ENCODE data around the gene PEA15.
A peak's percentile ranks its signal among the peaks of the same experiment; 100 is the strongest.

PEA15 gene

DNA sequence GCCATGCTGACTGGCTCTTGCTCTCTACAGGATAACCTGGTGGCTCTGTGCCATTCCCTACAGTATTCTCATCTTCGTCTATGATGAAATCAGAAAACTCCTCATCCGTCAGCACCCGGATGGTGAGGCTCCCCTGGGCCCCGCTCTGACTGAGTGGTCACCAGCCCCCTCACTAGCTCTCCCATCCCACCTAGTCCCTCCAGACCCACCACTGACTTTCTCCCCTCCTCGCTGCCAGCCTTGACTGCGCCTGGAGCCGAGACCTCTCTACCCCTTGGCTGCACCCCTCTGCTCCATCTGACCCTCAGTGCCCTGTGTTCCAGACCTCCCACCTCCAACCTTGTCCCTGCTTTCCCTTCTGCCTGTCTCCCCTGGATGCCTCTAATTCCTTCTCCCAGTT is 18.9 kb upstream of the PEA15 start:
- no peak for DNase-seq

DNA sequence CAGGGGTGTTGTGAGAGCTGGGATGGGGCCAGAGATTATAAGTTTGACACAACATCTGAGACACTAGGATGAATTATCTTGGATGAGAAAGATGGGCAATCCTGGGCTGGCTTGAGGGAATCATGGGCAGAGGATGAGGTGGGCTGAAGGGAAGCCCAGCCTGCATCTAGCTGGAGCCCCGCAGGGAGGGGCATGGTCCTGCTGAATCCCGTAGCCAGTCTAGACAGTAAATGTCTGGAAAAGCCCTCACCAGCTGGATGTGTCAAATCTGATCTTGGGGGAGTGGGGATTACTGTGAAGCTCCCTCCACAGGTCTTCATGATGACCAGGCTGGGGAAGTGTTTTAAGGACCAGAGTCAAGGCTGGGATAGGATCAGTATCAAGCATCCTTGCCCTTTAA is 18.5 kb upstream of the PEA15 start:
- no peak for DNase-seq

DNA sequence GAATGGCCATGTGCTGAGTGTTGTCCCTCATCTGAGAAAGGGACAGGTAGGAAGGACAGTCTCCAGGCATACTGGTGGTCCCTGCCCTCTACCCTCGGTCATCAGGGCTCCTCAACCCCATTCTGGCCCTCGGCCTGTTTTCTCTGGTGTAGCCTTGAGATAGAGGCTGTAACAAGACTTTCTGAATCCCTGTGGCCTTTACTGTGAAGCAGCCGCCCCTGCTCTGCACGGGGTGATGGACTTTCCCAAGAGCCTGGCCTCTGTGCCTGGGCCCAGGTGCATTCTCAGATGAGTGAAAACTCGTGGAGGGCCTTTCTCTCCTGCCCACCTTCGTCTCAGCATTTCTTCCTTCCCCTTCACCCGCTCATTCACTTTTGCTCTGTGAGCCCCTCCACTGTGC is 17.8 kb upstream of the PEA15 start:
- DNase-seq = no peak

DNA sequence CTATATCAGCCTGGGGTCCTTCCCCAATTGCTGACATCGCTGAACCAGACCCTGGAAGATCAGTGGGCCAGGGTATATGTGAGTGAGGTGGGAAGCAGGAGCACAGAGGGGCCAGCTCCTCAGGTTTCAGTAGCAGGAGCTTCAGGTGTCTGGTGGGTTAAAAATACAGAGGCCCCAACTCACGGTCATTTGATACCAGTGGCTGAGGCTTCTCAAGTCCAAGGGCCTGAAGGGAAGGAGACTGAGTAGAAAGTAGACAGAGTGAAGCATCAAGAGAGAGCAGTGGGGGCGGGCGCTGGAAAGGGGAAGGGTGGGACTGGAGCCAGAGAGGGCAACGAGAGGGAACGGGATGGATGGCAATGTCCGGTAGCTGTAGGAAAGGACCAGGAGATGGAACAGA is 16.8 kb upstream of the PEA15 start:
- no peak for DNase-seq

DNA sequence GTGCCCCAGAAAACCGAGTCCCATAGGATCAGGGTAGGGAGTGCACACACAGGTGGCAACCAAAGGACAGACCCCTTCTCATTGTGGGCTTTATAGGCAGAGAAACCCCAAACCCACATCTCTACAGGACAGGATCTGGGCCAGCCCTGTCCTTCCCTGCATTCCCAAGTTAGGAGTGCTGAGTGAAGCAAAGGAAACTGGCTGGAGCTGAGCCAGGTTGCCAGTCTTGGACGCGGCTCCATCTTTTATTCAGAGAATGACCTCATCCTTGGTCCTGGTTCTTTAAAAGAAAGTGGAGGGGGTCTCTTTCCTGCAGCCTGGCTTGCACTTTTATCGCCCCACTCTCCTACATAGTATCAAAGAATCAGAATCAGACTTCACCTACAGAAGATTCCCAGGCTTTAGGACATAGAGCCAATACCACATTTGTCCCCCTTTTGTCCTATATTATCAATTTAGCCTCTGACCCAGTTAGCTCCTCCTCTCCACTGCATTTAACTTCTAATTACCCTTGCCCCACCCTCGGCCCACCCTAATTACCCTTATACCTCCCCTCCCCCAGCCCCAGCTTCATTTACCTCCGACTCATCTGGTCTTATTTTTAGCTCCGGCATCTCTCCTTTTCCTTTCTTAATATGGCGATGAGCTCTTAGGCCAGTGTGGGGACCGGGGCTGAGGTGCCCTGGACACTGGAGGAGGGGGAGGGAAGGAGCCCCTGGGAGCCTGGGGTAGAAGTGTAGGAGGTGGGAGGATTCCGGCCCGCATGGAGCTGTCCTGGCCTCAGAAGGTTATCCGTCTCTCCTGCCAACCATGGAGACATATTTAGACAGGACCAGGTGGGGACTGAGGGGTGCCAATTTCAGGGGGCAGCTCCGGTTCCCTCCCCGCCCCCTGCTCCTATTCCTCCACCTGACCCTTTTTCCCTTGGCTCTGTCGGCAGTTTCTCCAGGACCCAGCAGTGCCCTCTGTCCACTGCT is 15.2 kb upstream of the PEA15 start, which contains the start of gene CASQ1:
Gene CASQ1 (plus strand): TSS at position 927 of the 977 bp plus-strand sequence. CDS start 177 bp downstream, outside the sequence.
- DNase-seq = no peak

DNA sequence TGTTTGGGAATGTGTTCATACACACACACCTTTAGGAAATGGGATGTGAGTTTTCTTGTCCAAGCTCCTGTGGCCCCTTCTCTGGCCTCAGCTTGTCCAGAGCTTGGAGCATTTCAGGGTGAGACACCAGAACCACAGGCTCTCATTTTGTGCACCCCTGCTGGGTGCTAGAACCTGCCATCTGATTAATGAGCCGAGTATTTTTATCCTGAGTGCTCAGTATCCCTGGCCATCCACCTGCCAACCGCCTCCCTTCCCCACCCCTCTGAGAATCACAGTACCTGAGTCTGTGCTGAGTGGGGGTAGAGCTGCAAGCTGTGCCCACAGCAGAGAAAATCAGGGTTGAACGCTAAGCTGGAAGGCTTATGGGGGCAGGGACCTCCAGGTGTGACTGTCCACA is 13.4 kb upstream of the PEA15 start:
- DNase-seq = no peak

DNA sequence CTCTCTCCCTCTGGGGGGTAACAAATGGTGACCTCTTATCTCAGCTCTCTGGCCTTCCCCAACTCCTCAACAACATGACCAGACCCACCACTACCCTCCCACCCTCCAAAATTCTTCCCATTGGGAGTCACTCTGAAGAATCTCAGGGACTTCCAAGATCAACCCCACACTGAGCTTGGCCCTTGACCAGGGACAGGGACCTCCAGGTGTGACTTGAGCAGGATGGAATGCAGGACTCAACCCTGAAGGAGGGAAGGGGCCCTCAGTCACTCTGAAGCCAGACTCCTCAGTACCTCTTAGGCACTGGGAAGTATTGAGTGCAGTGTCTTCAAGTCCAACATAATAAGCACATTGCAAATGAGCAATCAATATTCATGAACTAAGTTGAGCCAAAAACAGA is 12.9 kb upstream of the PEA15 start:
- DNase-seq = no peak

DNA sequence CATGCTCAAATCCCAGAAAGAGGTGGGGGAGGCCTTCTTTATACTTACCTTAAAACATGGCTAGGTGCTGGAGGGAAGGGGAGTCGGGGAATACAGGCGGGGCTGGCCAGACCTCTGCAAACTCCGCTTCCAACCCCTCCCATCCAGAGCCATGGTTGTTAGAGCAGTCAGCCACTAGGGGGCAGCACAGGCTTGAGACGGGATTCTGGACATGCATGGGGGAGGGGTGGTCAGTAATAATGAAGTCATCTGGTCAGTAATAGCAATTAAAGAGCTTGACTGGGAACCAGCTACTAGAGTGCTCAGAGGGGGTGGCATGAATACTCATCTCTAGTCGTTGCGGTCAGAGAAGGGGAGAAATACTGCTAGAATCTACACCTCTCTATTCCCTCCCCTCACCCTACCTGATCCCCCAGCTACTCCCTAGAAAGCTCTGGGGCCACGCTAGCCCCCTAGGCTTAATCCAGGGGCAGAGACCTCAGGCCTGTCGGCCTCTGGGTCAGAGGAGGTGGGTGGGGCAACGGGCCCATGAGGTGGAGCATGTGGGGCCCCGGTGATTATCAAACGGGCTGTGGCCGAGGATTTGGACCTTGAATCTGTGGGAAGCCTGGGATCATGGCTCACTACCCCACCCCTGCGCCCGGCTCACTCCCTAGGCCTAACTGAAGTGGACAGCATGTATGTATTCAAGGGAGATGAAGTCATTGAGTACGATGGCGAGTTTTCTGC is 11.9 kb upstream of the PEA15 start:
- peak; percentile 13 for DNase-seq

DNA sequence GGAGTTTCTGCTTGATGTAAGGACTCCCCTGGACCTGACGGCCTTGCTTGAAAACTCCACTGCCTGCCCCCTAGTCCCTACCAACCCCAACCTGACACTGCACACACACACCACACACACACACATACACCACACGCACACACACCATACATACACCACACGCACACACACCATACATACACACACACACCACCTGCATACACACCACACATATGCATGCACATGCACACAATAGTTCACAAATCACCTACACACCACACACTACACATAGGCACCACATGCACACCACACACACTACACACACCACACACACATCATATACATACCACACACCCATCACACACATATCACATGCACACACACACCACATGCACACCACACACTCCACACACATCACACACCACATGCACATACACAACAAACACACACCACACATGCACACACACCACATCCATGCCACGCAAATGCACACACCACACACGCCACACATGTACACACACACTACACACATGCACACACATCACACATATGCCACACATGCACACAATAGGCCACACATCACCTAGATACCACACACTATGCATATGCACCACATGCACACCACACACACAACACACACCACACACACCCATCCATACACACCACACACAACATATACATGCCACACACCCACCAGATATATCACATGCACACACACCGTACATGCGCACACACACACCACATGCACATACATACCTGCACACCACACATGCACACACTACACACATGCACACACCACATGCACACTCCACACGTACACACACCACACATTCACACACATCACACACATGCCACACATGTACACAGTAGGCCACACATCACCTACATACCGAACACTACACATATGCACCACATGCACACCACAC is 11.1 kb upstream of the PEA15 start:
- no peak for DNase-seq

DNA sequence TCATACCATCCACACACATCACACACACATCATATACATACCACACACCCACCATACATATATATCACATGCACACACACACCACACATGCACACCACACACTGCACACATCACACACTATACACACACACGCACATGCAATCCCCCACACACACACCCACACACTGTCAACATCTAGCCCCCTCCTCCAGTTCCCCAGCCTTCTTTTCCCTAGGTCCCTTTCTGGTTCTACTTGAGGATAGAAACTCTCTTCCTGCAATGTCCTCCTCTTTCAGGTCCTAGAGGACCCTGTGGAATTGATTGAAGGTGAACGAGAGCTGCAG is 10.5 kb upstream of the PEA15 start:
- DNase-seq = no peak

DNA sequence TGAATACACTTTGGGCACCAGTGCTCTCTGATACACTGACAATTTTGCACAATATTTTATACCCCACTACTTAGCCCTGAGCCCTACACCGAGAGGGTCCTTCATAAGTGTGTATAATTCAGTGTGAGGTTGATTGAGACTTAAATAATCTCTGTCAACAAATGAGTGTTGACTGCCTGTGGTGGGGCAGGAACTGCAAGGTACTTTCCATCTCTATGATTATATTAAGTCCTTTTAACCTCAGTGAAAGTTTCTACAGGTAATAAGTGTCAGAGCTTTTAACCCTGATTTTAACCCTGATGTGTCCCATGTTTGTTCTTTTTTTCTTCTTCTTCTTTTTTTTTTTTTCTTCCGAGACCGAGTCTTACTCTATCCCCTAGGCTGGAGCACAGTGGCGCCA is 9.0 kb upstream of the PEA15 start:
- no peak for DNase-seq

DNA sequence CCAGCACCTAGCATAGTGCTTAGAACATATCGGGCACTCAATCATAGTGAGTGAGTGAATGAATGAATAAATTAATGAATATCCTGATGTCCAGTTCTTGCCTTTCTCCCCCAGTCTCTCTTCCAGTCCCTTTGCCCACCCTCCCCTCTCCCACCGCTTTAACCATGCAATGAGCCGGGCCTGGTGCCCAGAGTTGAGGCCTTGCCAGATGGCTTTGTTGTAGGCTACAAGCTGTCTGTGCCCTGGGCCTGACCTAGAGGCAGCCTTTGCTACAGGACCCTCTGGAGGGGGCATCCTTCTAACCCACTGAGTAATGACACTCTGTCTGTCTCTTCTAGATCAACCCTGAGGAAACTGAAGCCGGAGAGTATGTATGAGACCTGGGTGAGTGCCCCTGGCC is 8.0 kb upstream of the PEA15 start:
- no peak for DNase-seq

DNA sequence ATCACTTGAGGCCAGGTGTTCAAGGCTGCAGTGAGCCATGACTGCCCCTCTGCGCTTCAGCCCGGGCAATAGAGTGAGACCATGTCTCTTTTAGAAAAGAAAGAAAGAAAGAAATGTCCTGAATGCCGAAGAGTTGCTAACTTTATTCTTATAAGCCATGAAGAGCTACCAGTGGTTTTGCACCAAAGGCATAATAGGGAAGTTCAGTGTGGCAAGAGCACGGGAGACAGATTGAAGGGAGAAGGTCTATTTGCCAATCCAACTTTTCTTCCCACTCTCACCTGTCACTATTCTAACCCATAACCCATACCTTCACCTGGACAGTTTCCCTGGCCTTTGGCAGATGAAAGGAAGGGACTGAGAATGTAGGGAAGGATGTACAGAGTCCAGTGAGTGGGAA is 4.4 kb upstream of the PEA15 start:
- no peak for DNase-seq

DNA sequence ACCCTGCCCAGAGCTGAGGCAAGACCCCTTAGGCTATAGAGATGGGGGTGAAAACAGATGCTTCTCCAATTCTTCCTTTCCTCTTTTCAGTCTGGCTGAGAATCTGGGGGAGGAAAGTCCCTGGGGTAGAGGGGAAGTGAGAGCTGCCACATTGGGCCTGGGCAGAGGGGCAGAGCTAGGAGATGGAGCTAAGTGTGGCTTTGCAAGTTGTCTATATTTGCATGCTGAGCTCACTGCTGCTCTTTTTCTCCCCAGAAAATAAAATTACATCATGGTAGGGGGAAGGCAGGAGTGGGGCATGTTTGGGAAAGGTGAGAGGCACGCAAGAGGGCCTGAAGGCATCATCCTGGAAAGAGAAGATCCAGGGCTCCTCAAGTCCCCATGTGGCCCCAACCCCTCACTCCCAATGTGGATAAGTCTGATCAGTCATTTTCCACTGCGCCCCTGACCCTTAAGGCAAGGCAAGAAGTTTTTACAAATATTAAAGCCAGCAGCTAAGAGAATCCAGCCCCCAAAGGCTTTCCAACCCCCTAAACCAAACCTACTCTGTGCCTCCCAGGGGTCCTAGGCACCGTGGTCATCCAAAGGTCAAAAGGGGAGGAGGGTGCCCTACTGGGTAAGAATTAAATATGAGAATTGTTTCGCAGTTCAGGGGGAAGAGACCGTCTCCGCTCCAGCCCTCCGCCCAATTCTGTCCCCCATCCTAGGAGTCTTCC is 500 bp upstream of the PEA15 start:
- DNase-seq = no peak

DNA sequence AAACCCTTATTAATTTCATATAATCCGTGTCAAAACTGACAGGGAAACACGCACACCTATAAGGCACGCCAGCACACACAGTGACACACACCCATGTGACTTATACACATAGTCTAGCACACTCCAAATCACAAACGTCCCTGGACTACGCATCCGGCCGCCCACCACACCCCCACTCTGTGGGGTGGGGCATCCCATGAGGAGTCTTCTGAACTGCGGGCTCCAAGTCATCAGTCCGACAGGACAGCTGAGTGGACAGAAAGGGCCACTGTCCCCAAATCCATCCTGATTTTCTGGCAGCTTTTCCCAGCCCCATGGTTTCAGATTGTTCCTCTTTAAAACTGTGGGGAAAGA is 829 bp downstream of the PEA15 start:
- DNase-seq = no peak

DNA sequence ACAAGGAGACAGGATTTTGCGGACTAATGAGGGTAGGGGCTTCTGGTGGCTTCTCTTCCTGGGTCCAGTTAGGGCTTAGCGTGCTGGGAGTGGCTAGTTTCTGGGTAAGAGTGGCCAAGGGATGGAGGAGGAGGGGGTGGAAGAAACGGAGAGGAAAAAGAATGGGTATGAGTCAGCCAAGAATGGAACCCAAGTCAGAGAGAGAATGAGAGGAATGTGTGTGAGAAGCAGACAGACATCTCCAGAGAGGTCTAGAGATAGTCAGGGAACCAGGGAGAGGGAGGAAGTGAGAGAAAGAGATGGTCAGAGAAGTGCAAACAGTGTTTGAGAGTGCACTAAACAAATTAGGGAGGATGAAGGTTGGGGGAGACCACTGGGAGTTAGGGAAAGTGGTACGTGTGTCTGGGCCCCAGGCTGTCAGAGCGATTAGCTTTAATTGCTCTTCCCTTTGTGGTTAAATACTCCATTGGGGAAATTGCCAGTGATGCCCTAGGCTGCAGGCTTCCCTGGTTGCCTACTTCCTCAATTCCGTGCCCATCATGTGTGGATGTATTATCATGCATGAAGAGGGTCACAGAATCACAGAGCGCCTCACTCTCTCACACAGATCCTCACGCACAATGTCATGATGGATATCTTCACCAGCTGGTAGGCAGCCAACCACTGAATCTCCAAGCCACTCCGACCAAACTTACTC is 1.4 kb downstream of the PEA15 start:
- DNase-seq = no peak

DNA sequence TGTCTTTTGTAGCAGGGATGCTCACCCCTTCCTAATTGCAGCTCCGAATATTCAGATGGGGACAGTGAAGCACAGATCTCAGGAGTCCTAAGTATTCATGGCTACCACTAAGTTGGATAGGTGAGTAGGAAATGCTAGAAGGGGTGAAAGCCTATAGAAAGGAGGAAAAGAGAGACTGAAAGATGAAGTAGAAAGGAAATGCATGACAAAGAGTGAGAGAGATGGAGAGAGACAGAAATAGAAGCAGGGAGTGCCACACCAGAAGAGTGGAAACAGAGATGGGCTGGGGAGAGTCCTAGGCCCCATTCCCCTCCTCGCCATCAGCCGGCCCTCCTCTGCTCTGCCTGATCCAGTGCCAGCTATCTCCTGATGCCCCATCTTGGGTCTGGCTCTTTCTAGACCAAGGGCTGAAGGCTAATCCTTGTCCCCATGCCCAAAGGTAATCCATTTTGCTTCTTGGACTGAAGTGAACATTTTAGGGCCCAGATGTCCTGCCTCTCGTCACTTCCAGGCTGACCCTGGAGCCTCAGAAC is 2.0 kb downstream of the PEA15 start:
- no peak for DNase-seq

DNA sequence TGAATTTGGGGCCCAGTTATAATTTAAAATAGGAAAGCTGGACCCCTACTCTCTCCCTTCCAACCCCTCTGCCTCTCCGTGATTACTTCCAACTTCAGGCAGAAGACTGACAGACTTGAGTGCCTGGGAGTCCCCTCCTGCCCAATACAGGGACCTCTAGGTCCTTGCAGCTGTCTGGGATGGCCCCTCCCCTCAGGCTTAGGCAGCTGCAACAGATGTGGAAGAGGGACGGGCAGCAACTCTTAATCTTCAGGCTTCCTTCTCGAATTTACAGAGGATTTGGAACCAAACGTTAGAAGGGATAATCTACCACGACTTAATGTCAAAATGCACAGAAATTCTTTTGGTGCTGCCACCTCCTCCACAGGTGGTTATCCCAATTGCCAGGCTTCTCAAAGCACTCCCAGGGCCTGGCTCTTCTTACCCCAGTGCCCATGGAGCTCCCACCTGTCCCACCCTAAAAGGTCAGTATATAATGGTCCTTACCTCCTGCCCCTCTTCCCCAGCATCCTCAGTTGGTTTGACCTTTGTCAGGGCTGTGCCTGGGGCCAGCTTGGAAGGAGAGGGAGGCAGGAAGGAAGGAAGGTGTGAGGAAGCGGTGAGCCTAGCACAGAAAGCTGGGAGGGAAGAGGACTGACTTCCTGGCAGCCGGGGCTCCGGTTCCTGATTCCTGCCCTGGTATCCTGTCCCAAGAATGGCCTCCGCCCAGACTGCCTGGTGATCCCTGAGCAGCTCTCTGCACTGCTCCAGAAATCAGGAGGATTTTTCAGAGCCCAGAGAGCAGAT is 2.8 kb downstream of the PEA15 start:
- no peak for DNase-seq

DNA sequence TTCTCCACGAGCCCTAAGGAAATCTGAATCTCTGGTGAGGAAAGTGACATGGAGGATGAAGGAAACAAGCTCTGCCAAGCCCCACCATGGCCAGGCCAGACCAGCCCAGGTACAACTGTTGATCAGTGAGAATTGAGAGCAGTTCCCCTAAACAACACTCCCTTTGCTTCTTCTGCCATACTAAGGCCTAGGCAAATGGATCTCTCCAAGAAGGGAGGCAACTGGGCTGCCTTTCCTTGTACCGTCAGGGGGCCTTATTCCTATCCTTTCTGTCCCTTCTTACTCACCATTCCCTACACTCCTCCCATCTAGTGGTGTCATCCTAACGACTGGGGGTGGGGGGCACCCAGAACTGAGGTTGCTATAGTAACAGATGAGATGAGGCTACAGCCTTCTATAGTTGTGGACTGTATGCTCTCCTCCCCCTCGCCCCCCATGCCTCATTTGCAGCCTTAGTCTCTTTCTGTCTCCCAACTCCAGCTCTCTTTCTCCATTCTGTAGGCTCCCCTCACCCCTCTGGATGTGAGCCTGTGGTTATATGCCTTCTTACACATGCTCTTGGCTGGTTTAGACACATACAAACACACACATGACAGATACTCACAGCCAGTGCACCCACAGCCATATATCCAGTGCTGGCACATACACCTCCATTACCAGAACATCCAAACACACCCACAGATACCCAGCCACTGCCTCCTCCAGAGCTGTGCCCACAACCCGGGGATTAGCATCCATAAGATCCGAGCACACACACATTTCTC is 3.6 kb downstream of the PEA15 start:
- DNase-seq = no peak
